GM18870 (cell line): ENCODE data around the gene IRF2.

Source experiments
- ATAC-seq: cut with Tn5 transposase; IDR thresholded peaks from one replicate; pipeline ENCODE4 v1.9.1; 2021; ENCODE audit warnings: moderate library complexity; ENCODE audit not compliant: unreplicated experiment

The IRF2 gene

DNA sequence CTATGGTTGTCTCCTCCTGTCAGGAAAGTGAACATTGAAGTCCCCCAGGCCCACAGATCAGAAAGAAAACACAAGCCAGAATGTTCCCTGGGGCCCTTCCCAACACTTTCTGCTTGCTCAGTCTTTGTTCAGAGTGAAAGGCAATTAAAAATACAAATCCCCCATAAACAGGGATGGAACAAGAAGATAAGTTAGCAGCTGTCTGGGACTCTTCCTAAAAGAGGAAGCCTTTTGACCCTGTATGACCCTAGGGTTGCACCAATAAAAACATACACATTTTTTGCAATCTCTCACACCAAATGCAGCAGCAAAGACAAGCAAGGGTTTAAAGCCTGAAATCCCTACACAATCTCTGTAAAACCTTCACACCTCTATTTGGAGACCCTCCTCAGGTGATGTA lies 22.6 kb downstream of the IRF2 start:
- no peak for ATAC-seq

DNA sequence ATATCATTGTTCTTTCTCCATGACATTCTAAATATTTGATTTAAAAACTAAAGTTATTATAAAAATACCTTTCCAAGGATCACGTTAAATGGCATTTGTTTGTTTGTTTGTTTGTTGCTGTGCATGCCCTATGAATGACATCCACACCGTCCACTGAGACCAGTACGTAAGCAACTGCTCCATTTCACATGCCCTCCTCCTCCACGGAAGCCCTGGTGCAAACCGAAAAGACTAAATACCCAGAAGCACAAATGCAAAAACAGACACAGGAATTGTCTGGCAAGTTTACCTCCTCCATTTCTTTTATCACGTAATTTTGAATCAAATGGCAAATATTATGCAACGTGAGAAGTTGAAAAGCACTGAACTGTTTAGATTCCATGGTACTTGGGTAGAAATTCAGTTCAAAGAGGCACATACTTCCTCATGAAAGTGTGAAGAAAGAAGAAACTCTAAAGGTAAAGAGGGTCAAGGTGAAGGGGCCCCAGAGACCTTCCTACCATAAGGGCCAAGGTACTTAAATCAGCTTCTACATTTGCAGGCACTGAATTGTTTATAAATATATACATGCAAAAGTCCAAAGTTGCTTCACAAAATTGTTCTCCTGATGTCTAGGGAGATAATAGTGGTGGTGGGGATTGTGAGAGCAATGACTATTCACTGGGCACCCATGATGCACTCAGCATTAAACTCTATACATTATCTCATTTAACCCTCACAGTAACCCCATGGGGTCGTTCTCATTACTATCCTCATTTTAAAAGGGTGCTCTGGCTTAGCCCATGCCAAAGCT lies 23.4 kb downstream of the IRF2 start:
- ATAC-seq = no peak

DNA sequence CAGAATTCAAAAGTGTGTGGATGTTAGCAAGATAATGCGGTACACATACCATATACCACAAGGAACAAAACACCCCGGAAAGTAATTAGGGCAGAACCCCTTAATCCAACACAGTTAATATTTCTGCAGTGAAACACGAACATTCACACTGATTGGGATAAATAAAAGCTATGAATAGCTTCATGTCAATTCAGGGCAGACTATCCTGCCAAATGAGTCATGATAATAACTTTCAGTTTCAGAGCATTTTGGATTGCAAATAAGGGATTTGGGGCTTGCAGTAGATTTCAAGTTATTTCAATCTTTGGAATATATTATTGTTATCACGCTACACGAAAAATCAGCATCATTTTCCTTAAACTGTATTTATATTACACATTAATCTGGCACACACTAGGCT lies 24.3 kb downstream of the IRF2 start:
- no peak for ATAC-seq

DNA sequence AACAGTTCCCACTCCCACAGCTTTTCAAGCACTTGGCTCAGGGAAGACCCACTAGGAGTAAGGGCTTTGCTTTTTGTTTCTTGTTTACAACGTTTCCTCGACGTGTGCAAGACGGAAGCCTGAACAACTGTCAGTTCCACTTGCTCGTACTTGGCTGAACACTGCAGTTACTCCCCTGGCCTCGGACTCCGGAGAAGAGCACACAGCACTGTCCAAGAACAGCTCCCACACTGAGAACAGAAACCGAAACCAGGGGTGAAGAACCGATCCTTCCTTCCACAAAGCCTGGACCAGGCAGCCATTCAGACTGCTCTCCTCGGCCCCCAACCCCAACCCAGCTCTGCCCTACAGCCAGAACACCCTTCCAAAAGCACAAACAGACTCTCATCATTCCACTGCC lies 25.5 kb downstream of the IRF2 start:
- peak; percentile 41 for ATAC-seq

DNA sequence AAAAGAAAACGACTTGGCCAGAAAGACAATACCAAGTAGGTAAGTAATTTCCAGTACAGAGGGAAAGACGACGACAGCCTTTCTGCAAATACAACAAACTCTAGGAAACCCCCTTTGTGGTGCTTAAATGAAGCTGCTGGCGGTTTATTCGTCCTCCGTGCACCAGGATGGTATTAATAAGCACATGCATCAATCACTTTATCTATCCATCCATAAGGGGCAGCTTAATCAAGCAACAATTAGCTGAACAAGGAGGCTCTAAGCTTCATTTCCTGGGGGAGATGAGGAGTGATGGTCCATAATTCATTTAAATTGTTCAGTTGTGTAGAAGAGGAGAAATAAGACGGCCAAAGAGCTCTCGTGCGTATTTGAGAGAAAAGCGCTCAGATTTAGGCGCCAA lies 26.2 kb downstream of the IRF2 start:
- no peak for ATAC-seq

DNA sequence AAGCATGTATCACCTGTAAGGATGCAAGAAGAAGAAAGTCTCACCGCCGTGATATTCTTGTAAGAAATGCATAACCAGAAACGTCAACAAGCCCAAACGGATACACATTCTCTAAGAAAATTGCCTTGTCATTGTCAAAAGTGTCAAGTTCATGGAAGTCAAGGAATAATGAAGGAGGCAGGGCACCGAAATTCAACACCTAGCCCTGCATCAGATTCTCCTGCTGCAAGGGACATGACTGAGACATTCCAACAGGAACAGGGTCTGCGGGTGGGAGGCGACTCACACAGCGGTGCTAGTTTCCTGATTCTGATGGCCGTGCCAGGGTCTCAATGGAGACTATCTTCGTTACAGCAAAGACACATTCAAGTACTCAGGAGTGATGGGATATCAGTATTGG lies 26.7 kb downstream of the IRF2 start:
- ATAC-seq = no peak

DNA sequence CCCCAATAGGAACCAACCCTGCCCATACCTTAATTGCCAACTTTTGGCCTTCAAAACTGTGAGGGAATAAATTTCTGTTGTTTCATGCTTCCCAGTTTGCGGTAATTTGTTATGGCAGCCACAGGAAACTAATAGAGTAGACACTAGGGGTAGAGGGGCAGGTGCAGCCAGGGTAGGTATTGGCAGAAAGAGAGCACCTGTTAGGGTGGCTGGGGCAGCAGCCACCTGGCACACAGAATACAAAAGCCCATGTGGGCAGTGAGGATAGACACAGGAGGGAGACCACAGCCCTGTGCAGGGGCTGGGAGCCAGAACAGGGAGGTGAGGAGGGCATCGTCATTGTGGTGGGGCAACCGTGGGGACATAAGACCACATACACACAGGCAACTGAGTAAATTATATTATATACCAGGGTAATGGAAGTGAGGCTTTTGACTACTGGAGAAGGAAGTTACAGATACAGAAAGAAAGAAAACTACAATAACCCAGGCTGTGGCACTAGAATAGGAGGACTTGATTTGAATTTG lies 28.2 kb downstream of the IRF2 start:
- no peak for ATAC-seq

DNA sequence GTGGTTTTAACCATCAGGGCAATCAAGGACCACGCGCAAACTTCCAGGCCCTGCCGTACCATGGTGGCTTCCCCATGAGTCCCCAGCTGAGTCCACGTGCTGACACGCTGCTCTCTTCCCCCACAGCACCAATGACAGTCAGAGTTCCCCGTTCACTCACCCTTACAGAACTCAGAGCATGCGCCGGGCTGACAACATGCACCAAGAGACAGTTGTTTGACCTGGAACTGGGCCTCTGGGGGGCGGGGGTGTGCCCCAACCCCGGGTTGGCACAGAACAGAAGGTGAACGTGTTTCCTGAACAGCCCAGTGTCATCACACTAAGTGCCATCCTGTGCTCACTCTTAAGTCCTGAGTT lies 29.4 kb downstream of the IRF2 start:
- no peak for ATAC-seq

DNA sequence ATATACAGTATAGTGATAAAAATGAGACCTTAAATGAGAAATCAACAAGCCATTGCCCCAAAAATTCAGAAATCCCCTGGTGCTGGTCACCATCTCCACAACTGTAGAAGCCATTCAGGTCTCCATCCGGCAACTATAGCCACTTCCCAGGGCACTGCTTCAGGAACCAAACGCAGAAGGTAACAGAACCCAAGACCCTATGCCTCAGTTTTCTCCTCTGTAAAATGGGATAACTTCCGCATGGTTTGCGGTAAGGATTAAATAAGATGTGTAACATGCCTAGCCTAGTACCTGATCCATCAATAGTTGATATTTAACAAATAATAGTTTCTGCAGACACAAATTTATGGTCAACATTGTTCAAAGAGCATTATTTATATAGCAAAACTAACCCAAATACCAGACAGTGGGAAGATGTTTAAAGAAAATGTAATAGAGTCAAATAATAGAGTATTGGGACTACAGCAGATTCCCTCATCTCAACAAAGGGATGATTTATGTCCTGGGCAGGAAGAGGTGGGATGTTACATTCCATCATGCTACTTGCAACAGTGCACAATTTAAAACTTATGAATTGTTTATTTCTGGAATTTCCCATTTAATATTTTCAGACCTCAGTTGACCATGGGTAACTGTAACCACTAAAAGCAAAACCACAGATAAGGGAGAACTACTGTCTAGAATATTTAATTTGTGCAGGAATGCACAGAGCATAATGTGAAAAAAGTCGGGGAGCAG lies 30.0 kb downstream of the IRF2 start:
- no peak for ATAC-seq

DNA sequence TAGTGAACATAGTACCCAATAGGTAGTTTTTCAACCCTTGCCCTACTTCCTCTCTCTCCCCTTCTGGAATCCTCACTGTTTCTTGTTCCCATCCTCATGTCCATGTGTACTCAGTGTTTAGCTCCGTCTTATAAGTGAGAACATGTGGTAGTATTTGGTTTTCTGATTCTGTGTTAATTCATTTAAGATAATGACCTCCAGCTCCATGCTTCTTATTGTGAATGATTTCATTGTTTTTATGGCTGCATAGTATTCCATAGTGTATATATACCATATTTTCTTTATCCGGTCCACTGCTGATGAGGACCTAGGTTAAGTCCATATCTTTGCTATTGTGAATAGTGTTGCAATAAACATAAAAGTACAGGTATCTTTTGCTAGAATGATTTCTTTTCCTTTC lies 31.0 kb downstream of the IRF2 start:
- ATAC-seq = no peak

DNA sequence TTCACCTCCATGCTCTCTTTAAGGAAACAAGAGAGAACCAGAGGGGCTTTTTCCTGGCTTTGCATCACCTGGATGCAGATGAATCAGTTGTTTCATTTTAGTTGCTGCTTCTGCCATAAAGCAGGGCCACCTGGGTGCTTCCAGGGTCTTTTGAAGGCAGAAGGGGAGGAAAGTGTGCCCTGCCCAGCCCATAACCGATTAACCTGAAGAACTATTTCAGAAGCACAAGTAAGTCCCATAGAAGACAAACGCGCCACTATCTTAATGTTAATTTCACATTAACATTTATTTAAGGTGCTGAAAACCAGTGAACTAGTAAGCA lies 32.1 kb downstream of the IRF2 start:
- no peak for ATAC-seq

DNA sequence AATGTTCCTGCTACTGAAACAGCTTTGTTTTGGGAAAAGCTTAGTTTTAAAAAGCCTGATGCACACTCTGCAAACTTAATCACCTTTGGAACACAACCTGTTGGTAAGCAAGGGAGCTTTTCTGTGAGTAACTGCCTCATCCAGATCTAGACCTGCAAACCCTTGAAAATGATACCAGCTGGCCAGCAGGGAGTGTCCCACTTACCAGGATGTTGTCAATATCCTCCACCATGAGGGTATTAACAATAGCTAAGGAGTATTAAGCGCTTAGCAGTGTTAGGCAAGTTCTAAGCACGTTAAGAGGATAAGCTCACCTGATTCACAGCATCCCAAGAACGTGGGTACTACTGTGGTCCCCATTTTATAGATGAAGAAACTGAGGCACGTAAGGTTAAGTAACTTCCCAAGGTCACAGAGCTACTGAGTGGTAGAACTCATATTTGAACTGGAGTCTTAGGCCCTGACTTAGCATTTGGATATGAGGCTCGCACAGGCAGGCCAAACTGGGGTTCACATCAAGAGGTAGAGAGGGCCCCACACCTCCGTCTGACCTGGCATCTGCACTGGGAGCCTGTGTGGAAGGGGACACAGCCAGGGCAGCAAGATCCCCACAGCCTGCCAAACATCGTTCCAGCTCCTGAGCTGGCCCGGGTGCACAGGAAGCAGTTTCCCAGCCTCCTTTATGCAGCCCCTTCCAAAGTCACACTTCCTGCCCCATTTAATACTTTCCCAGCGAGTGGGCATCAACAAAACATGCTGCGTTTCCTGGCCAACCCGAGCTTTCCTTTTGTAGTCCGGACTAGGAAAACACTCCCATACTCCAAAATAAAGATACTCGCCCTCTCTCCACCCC lies 32.7 kb downstream of the IRF2 start:
- no peak for ATAC-seq

DNA sequence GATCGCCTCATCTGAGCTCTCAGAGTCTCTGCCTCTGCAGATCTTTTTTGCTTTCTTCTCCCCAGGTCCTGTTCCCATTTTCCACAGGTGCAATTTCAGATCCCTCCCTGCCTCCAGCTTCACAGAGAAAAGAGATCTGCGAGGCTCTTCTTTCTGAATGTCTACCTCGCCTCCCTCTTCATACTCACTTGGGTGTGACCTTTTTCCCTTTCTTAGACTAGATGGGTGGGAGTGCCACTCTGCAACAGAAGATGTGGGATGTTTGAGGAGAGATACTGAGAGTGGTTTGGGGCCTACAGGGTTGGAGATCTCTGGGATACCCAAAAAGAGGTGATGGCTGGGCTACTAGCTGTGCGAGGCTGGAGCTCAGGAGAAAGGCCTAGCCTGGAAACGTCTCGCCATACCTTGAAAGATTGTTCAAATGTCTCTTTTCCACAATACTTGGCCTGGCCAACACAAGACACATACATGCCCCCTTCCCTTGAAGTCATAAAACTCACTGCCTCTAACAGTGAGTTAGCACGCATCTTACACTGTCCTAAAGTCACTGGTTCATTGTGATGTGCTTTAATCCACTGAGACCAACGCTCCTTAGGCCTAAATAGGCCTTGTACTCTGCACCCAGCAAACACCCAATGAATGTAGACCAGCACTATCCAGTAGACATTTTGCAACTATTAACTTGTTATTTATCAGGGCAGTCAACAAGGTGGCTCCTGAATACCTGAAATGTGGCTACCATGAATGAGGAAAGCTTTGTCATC lies 33.6 kb downstream of the IRF2 start:
- ATAC-seq = no peak

DNA sequence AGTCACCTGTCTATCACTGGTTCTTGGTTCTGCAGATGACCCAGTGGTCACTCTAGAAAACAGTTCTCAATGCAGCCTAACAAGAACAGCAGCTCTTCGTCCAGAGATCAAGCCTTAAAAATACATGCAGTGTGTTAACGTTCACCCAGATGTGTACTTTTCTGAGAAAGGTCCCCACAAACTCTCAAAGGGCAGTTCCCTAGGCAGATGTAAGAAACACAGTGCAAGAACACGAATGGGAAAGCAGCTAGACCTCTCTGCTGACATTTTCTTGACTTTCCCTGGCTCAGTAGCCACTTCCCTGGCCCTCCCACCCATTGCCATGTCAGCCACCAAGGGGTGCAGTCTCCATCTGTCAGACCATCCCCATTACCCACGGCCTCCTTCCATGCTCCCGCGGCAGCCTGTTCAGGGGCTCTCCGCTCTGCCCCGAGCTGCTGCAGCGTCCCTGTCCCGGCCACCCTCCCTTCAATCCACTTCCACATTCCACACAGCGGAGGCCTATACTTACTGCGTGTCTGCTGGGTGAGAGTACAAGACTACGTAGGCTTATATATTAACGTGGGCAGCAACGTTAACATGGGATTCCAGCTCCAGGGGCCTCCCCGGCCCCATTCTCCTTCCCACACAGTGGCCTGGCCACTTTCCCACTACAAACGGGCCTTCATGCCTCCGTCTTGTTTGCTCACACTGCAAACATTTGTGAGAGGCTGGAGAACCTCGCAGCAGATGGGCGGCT lies 34.3 kb downstream of the IRF2 start:
- ATAC-seq = no peak

DNA sequence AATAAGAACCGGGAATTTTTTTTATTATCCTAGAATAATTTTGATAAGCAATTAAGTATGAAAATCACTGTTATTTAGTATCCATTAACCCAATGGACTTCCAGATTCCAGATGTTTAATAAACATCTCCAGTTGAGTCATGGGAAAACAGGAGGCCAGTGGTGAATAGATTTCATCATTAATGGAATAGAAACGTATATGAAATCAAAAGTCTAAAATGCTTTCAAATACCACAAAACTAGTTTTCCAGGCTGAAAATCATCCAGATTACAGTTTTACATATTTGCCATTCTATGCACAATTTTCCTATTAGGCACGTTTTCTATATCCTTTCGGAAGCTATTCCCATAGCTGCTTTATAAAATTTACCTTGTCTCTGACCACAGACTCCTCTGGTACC lies 35.0 kb downstream of the IRF2 start:
- no peak for ATAC-seq

DNA sequence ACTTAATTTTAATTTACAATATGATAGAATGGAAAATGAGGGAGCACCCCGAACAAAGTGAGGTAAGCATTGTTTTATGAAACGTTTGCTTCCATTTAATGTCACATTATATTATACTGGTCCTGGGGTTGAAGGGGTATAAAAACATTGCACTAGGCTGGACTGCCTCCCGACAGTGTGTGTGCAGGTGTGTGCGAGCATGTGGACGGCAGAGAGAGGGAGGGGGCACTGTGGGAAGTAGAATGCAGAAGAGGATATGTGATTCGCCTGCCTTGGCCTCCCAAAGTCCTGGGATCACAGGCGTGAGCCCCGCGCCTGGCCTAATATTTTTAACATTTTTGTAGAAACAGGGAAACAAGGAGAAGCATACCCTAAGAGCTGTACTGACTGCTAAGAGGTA lies 36.0 kb downstream of the IRF2 start:
- ATAC-seq = no peak

DNA sequence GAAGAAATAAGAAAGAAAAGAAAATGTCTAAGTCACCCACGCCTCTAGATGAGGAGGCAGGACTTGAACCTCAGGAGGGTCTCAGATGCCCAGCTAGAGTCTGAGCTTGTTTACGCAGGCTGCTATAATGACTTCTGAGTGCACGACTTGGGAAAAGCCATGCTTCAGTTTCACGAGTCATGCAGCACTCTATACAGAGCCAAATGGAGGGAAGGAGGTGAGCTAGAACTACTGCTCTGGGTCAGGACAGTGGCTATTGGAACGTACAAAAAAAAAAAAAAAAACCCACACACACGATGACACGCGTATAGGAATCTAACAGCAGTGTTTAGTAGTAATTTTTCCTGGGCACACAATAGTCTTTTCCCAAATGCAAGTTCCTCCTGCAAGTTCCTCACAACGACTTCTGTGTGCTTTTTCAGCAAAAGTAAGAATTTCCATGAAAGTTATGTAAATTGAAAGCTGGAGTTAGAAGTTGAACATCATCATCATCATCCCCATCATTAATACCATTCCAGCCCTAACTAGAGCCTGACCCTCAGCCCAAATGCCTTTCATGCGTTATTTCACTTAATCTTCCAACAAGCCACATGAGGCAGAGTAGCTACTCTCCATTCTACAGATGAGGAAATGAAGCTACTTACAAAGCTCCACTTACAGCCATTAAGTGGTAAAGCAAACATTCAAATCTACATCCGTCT lies 36.6 kb downstream of the IRF2 start:
- no peak for ATAC-seq

DNA sequence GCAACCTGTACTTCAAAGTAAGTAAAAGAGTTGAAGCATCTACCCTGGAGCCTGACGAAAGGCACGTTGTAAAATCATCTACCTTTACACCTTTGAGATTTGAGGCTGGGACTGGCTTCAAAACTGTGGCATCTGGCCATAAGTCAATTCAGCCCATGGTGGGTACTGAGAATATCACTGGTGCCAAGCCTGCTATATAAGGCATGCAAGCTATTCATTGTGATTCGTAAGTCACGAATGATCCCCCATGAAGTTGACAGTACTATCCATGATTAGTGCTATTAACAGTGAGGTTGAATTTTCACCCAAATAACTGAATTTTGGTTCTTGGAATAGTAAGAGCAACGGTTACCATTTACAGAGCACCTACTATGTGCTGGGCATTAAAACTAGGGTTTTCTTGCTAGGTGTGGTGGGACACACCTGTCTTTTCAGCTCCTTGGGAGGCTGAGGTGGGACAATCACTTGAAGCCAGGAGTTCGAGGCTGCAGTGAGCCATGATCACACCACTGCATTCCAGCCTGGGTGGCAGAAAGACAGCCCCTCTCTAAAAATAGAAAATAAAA lies 39.8 kb downstream of the IRF2 start:
- no peak for ATAC-seq

DNA sequence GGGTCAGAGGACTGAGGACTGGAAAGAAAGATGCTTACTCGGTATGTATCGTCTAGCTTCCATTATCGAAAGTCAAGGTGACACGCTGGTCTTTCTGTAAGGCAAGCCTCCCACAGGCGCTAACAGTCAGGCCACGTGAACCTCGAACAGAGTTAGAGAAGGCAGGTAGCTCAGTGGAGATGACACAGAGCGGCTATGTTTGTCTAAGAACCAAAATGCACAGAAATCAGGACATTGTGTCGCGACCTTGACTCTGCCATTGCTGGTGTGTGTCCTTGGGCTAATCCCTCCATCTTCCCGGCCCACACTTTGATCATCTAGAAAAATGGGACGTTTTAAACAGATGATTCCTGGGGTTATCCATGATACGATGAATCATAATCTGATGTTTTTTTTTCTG lies 40.3 kb downstream of the IRF2 start:
- ATAC-seq = no peak
